Suprapubic skin (tissue), 4 donors: ENCODE data around the gene CD109. TPM values are rescaled to one million over a fixed set of nuclear protein-coding genes. Genes with fewer than 3 reads are reported as not detected.

Experiments used
- DNase-seq, 2 donors: peaks; one replicate each; pipeline ENCODE4 v3.0.0-alpha.2; 2019; ENCODE audit warnings: low spot score in 2 of 2
- H3K27ac ChIP-seq: fragments of 200-600 bp; sonication (generic); one replicate; pipeline ENCODE4 v1.5.1; 2019
- H3K27me3 ChIP-seq: fragments of 200-600 bp; sonication (generic); one replicate; pipeline ENCODE4 v1.5.1; 2019
- H3K36me3 ChIP-seq: fragments of 200-600 bp; sonication (generic); one replicate; pipeline ENCODE4 v1.5.1; 2019
- H3K4me1 ChIP-seq: fragments of 200-600 bp; sonication (generic); one replicate; pipeline ENCODE4 v1.5.1; 2019
- H3K4me3 ChIP-seq: fragments of 200-600 bp; sonication (generic); one replicate; pipeline ENCODE4 v1.5.1; 2019; ENCODE audit warnings: mild to moderate bottlenecking
- H3K9me3 ChIP-seq: fragments of 200-600 bp; sonication (generic); one replicate; pipeline ENCODE4 v1.5.1; 2019
- EP300 ChIP-seq: sonication (generic); formaldehyde crosslinking; IDR thresholded peaks from one replicate; pipeline ENCODE4 v1.6.1; 2017; ENCODE audit warnings: antibody characterized with exemption
- POLR2A ChIP-seq, 2 donors: fragments of 450-650 bp; IDR thresholded peaks; one replicate each; pipeline ENCODE4 v1.6.1; 2017; ENCODE audit warnings: antibody characterized with exemption in 2 of 2, mild to moderate bottlenecking in 2 of 2, moderate library complexity in 2 of 2
- POLR2AphosphoS5 ChIP-seq, 3 donors: sonication (generic); formaldehyde crosslinking; IDR thresholded peaks; one replicate each; pipeline ENCODE4 v1.6.1; 2017; ENCODE audit warnings: antibody characterized with exemption in 3 of 3
- WGBS: methylation state at CpG from one replicate; pipeline ENCODE4 v1.1.5; 2018; 5-methylcytosine and 5-hydroxymethylcytosine counted together
- total RNA-seq, 4 donors: library from RNA; depleted of rRNA; stranded (reverse); fragments of >200 nt; gene quantifications; one replicate each; pipeline ENCODE4 v1.1.0, GENCODE V29; 2016
- TF ChIP-seq, protein P1 (sequence below), 2 donors: fragments of 200-600 bp in 1 of 2; fragments of 450-650 bp in 1 of 2; sonication (generic) in 1 of 2; IDR thresholded peaks; one replicate each; pipeline ENCODE4 v1.5.1; 2016 to 2019; ENCODE audit warnings: antibody characterized with exemption in 2 of 2, mild to moderate bottlenecking in 1 of 2, moderate library complexity in 1 of 2

CD109 gene
- total RNA-seq, 4 donors from 2014 or later = 27.5 to 48.2 (median 43.1) TPM

DNA sequence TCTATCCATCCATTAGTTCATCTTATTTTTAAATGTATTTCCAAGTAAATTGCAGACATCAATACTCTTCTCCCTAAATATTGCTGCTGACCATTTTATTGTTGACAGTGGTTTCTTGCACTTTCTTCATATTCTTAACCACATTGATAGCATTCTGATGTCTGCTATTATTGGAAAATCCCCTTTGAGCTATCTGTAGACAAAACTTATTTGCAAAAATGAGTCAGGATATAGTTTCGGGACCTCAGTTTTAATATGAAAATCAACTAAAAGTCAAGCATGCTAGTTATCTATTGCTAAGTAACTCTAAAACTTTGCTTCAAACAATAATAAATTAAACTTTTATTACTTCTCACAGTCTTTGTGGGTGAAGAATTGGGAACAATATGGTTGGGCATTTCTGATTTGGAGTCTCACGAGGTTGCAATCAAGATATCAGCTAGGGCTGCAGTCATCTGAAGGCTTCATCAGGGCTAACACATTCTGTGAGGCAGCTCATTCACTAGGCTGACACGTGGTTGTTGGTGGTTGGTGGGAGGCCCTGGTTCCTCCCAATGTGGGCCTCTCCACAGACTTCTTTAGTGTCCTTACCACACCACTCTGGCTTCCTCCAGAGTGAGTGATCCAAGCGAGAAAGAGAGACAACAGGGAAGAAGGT lies 32.7 kb downstream of the CD109 start:
- 77% methylated on average over 4 of the region's 4 CpGs for WGBS
- TF ChIP-seq EP300 = no peak
- TF ChIP-seq, protein P1, sequence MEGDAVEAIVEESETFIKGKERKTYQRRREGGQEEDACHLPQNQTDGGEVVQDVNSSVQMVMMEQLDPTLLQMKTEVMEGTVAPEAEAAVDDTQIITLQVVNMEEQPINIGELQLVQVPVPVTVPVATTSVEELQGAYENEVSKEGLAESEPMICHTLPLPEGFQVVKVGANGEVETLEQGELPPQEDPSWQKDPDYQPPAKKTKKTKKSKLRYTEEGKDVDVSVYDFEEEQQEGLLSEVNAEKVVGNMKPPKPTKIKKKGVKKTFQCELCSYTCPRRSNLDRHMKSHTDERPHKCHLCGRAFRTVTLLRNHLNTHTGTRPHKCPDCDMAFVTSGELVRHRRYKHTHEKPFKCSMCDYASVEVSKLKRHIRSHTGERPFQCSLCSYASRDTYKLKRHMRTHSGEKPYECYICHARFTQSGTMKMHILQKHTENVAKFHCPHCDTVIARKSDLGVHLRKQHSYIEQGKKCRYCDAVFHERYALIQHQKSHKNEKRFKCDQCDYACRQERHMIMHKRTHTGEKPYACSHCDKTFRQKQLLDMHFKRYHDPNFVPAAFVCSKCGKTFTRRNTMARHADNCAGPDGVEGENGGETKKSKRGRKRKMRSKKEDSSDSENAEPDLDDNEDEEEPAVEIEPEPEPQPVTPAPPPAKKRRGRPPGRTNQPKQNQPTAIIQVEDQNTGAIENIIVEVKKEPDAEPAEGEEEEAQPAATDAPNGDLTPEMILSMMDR (IDR thresholded peaks at IDR 0.05) = no peak
- Histone ChIP-seq H3K4me1 (peaks cover 16% of the 10 kb centered on the region), H3K9me3 (no peaks in the 10 kb centered on the region), H3K27ac (no peak overlapping the region), H3K4me3 (no peak overlapping the region), H3K27me3 (no peaks in the 10 kb centered on the region), H3K36me3 (peaks cover 8% of the 10 kb centered on the region)
- DNase-seq = no peak

- H3K27me3 ChIP-seq = no peaks in the 10 kb centered on the region
- no peak overlapping the region for H3K27ac ChIP-seq
- H3K9me3 ChIP-seq = no peaks in the 10 kb centered on the region
- WGBS = 85% methylated on average over 5 of the region's 5 CpGs
- H3K4me1 ChIP-seq = peaks cover 3% of the 10 kb centered on the region
- DNase-seq = no peak
- no peak overlapping the region for H3K4me3 ChIP-seq
- TF ChIP-seq, protein P1 (IDR thresholded peaks at IDR 0.05) = no peak
- TF ChIP-seq EP300 (no peak), POLR2AphosphoS5 (IDR thresholded peaks at IDR 0.05) (no peak), POLR2A (IDR thresholded peaks at IDR 0.05) (no peak)
- H3K36me3 ChIP-seq = peaks cover 16% of the 10 kb centered on the region
Observed at GRCh38 chr6:73731285-73731684, 35.3 kb downstream of the CD109 start.

- no peak overlapping the region for H3K4me3 ChIP-seq
- H3K9me3 ChIP-seq = no peaks in the 10 kb centered on the region
- H3K4me1 ChIP-seq = peaks cover 3% of the 10 kb centered on the region
- H3K36me3 ChIP-seq = peaks cover 26% of the 10 kb centered on the region
- H3K27ac ChIP-seq = no peak overlapping the region
- TF ChIP-seq, protein P1 (IDR thresholded peaks at IDR 0.05) = peak; percentile 84 to 89
- TF ChIP-seq EP300 = no peak
- WGBS = 61% methylated on average over 6 of the region's 6 CpGs
- peak in 1 of 2 donors; percentile 80 for DNase-seq
- no peaks in the 10 kb centered on the region for H3K27me3 ChIP-seq
Observed at GRCh38 chr6:73732845-73733675, 37.1 kb downstream of the CD109 start.

DNA sequence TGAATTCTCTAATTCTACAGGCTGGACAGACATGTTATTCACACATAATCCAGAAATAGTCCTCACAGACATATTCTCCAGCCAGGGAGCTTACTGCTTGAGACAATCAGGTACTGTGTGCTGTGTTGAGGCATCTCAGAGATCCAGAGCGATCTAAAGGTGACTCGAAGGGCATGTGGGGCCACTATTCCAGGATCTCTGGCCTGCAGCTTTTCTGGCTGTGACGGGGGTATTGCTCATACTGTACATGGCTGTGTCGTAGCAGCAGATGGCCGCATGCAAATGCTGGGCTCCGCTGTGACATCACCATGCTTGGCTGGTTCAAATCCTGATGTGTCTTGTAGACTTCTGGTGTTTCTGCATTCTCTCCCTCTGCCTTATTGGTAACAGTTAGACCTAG lies 37.8 kb downstream of the CD109 start:
- Histone ChIP-seq H3K4me1 (peaks cover 3% of the 10 kb centered on the region), H3K27me3 (no peaks in the 10 kb centered on the region), H3K9me3 (no peaks in the 10 kb centered on the region), H3K27ac (no peak overlapping the region), H3K4me3 (no peak overlapping the region), H3K36me3 (peaks cover 28% of the 10 kb centered on the region)
- TF ChIP-seq EP300 (no peak), POLR2AphosphoS5 (IDR thresholded peaks at IDR 0.05) (no peak), POLR2A (IDR thresholded peaks at IDR 0.05) (no peak)
- TF ChIP-seq, protein P1 (IDR thresholded peaks at IDR 0.05) = no peak
- DNase-seq = no peak
- 100% methylated on average over 3 of the region's 6 CpGs for WGBS

DNA sequence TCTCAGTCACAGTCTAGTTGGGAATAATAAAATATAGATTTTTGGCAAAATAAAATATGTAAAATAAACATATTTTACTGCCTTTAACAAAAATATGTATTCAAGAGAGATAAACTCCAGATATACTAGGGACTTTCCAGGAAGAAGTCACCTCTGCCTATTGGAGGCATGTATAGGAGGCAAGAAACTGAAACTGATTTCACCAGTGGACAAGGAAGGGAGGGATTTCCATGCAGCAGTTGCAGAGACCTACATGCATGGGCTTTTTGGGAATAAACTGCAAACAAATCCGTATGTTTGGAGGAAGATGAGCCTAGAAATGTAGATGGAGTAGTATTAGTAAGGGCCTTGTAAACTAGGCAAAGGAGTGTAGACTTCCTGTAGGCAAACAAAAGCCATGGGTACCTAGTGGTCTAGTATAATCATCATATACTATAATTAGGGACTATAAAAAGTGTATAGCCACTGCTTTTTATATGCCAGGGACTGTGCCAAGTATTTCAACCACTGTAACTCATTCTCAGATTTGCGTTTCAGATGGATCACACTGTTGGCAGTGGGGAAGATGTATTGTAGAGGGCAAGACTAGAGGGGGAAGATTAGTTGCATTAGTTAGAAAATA lies 38.9 kb downstream of the CD109 start:
- Histone ChIP-seq H3K36me3 (peaks cover 28% of the 10 kb centered on the region), H3K9me3 (no peaks in the 10 kb centered on the region), H3K4me3 (no peak overlapping the region), H3K27ac (no peak overlapping the region), H3K27me3 (no peaks in the 10 kb centered on the region), H3K4me1 (peaks cover 3% of the 10 kb centered on the region)
- 63% methylated on average over 2 of the region's 2 CpGs for WGBS
- no peak for DNase-seq
- TF ChIP-seq, protein P1 (IDR thresholded peaks at IDR 0.05) = no peak
- TF ChIP-seq EP300 (no peak), POLR2A (IDR thresholded peaks at IDR 0.05) (no peak), POLR2AphosphoS5 (IDR thresholded peaks at IDR 0.05) (no peak)
